ENCODE measurements around the gene COP1. TPM values are rescaled to one million over a fixed set of nuclear protein-coding genes. Genes with fewer than 3 reads are reported as not detected.
"Not testable (repeated sequence)": the region's sequence is repeated elsewhere in the genome, so short reads cannot be mapped to it uniquely, and the experiment has no call there.

COP1 gene
- total and polyA plus RNA-seq, 12 donors, result 17.9 to 55.2 (median 23.6) TPM

- DNase-seq (no peak), ATAC-seq (no peak)
- Histone ChIP-seq H3K27ac (no peak overlapping the region), H3K4me3 (no peak overlapping the region), H3K36me3 (no peaks in the 10 kb centered on the region), H3K27me3 (no peaks in the 10 kb centered on the region), H3K9me3 (no peaks in the 10 kb centered on the region), H3K4me1 (no peaks in the 10 kb centered on the region)
- WGBS, 2 donors, result 60 to 67% methylated on average over 2 of the region's 2 CpGs
- TF ChIP-seq CTCF (IDR thresholded peaks at IDR 0.05), result no peak
- intact Hi-C loops (cut with DNase I), result no loop called here
Measured at GRCh38 chr1:176241385-176242015, 34.4 kb upstream of the COP1 start.

DNA sequence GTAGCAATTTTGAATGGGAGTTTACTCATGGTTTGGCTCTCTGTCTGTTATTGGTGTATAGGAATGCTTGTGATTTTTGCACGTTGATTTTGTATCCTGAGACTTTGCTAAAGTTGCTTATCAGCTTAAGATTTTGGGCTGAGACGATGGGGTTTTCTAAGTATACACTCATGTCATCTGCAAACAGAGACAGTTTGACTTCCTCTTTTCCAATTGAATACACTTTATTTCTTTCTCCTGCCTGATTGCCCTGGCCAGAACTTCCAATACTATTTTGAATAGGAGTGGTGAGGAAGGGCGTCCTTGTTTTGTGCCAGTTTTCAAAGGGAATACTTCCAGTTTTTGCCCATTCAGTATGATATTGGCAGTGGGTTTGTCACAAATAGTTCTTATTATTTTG lies 26.6 kb upstream of the COP1 start:
- H3K27me3 ChIP-seq; DNase-seq; H3K4me3 ChIP-seq; ATAC-seq; H3K4me1 ChIP-seq; H3K27ac ChIP-seq; intact Hi-C loops (cut with DNase I); H3K36me3 ChIP-seq: not testable (repeated sequence)
- H3K9me3 ChIP-seq, result peaks cover 0 to 15% (median 0%) of the 10 kb centered on the region in 11 donors
- WGBS, 2 donors, result 83 to 85% methylated on average over 3 of the region's 3 CpGs

DNA sequence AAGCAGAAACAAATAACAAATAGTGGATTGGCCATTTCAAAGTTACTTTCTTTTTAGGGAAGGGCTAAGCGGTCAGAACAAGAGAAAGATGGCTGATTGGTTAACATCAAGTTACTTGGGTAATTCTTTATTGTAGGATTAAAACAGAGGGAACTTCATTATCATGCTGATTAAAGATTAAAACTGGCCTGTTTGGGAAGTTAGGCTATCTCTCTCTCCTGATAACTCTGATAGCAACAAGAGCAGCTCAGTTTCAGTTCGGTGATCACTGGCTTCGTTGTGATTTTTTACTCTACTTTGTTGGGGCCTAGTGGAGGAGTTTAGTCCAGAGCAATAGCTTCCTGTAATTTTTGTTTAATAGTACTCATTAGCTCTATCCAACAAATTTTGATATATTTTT lies 20.5 kb upstream of the COP1 start:
- ATAC-seq (no peak), DNase-seq (no peak)
- no peak overlapping the region for H3K4me3 ChIP-seq
- H3K36me3 ChIP-seq, result no peaks in the 10 kb centered on the region
- WGBS, 2 donors, result 60 to 63% methylated on average over 3 of the region's 3 CpGs
- no peak for TF ChIP-seq CTCF (IDR thresholded peaks at IDR 0.05)
- H3K9me3 ChIP-seq, result peaks cover 0 to 4% (median 0%) of the 10 kb centered on the region in 11 donors
- no peak overlapping the region for H3K27ac ChIP-seq
- H3K4me1 ChIP-seq, result no peaks in the 10 kb centered on the region
- intact Hi-C loops (cut with DNase I), result no loop called here
- no peaks in the 10 kb centered on the region for H3K27me3 ChIP-seq

DNA sequence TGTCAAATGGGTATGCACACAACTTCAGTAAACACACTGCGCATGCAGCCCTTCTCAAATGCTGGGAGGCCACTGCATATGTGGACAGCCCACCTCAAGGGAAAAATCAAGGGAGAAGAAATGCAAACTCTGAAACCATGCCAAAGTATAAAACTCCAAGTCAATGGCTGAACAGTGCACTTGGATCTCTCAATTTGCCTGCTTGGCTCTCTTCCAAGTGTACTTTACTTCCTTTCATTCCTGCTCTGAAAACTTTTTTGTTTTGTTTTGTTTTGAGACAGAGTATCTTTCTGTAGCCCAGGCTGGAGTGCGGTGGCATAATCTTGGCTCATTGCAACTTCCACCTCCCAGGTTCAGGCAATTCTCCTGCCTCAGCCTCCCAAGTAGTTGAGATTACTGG lies 18.8 kb upstream of the COP1 start:
- Histone ChIP-seq H3K9me3 (no peaks in the 10 kb centered on the region), H3K27ac (no peak overlapping the region), H3K27me3 (no peaks in the 10 kb centered on the region), H3K36me3 (no peaks in the 10 kb centered on the region), H3K4me3 (no peak overlapping the region), H3K4me1 (no peaks in the 10 kb centered on the region)
- 54 to 61% methylated on average over 2 of the region's 2 CpGs for whole genome bisulfite sequencing, 2 donors
- TF ChIP-seq CTCF (IDR thresholded peaks at IDR 0.05), result no peak
- no peak for ATAC-seq
- no peak for DNase-seq
- intact Hi-C loops (cut with DNase I), result no loop called here

DNA sequence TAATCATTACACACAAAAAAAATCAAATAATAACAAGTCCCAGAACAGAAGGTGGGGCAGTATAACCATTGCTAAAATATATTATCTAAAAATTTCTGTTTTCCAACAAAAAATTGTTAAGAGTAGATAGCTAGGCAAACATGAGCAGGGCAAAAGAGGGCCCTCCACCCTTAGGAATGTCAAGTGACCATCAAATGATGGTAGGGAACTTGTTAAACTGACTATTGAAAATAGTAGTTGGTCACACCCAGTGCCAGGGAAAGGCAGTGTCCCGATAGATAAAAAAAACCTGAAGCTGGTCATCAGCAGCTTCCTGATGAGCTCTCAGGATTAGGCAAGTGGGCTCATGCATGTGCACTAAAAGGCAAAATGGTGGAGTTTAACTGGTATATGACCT lies 18.4 kb upstream of the COP1 start:
- Histone ChIP-seq H3K36me3 (no peaks in the 10 kb centered on the region), H3K9me3 (no peaks in the 10 kb centered on the region), H3K27ac (no peak overlapping the region), H3K27me3 (no peaks in the 10 kb centered on the region), H3K4me3 (no peak overlapping the region), H3K4me1 (no peaks in the 10 kb centered on the region)
- ATAC-seq, result no peak
- intact Hi-C loops (cut with DNase I), result no loop called here
- no peak for TF ChIP-seq CTCF (IDR thresholded peaks at IDR 0.05)
- WGBS, 2 donors, result 39 to 47% methylated on average over 1 of the region's 1 CpG
- no peak for DNase-seq

All from heart right ventricle (tissue), 16 donors.